ENCODE data around the gene POU3F2. TPM values are rescaled to one million over a fixed set of nuclear protein-coding genes. Genes with fewer than 3 reads are reported as not detected.

Gene POU3F2
- total RNA-seq, 2 experiments from 2014 or later, result not detected

GRCh38 chr6:98836962-98837944, 2.9 kb downstream of the POU3F2 start:
- intact Hi-C loops (cut with micrococcal nuclease), result no loop called here
- no peak for DNase-seq
- Mint-ChIP-seq H3K36me3 (ENCODE audit: low read depth) (peaks cover 2% of the 10 kb centered on the region), H3K9me3 (no peaks in the 10 kb centered on the region), H3K27me3 (peaks cover 79% of the 10 kb centered on the region), H3K27ac (no peak overlapping the region), H3K4me1 (ENCODE audit: low read depth) (peaks cover 22% of the 10 kb centered on the region), H3K4me3 (no peak overlapping the region)
- ATAC-seq, result no peak
- CTCF ChIA-PET, result interaction anchor here (0.6 to 1.3 kb wide), 3 partner anchors 9 to 457 kb away, joined by 3 to 4 read pairs (median 3); no protein-coding TSS in a partner anchor
- POLR2A ChIA-PET, result no interaction called here
- no peak for TF ChIP-seq CTCF (IDR thresholded peaks at IDR 0.05)

DNA sequence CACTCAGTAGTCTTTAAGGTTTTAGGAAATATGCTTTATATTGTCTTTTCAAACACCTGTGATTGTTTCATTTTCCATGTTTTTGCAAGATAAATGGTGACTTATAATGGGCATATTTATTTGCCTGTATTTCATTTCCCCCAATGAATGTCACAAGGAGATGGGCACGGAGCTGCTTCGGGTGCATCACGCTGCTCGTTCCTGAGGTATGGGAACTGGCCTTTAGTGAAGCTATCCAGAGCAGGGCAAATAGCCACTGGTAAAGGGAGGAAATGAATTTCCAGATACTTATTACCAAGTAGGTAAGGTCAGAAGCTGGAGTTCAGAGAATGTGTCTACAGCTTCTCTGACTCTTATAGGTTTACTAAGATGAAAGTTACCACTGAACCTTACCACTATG, 3.7 kb downstream of the POU3F2 start:
- no peak overlapping the region for H3K4me3 Mint-ChIP-seq
- intact Hi-C loops (cut with micrococcal nuclease), result no loop called here
- peaks cover 79% of the 10 kb centered on the region for H3K27me3 Mint-ChIP-seq
- H3K9me3 Mint-ChIP-seq, result no peaks in the 10 kb centered on the region
- DNase-seq (no peak), ATAC-seq (no peak)
- ChIA-PET POLR2A (no interaction called here), CTCF (no interaction called here)
- H3K4me1 Mint-ChIP-seq (ENCODE audit: low read depth), result peaks cover 17% of the 10 kb centered on the region
- no peak overlapping the region for H3K27ac Mint-ChIP-seq
- TF ChIP-seq CTCF (IDR thresholded peaks at IDR 0.05), result no peak
- no peaks in the 10 kb centered on the region for H3K36me3 Mint-ChIP-seq (ENCODE audit: low read depth)

- ChIA-PET CTCF (no interaction called here), POLR2A (no interaction called here)
- Mint-ChIP-seq H3K27me3 (peaks cover 77% of the 10 kb centered on the region), H3K4me3 (no peak overlapping the region), H3K36me3 (ENCODE audit: low read depth) (no peaks in the 10 kb centered on the region), H3K9me3 (no peaks in the 10 kb centered on the region), H3K4me1 (ENCODE audit: low read depth) (peaks cover 12% of the 10 kb centered on the region), H3K27ac (no peak overlapping the region)
- ATAC-seq, result no peak
- no peak for DNase-seq
- TF ChIP-seq CTCF (IDR thresholded peaks at IDR 0.05), result no peak
- intact Hi-C loops (cut with micrococcal nuclease), result no loop called here
Measured at GRCh38 chr6:98838975-98839374, 4.6 kb downstream of the POU3F2 start.

DNA sequence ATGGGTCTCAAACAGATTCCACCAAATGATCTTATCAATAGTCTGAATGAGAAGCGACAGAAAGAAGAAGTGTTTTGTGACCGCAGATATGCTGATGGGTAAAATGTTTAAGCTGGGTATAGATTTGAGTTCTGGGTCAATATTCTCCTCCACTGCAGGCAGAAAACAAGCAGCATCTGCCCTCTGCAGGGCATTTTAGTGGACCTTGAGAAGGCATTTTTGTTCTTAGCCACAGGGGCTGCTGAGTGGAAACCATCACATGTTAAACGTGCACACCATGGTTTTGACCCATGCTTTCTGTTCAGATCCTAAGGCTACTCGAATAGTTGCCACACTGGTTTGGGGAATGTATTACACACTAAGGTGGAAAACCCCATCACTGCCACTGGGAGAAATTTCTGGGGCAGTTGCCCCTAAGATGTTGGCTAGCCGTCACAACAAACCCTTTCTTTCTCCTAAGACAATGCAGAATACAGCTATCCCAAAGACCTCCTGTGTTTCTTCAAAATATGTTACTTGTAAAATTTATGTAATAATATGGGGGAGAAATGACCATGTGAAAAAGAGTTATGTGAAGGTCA, 5.5 kb downstream of the POU3F2 start:
- POLR2A ChIA-PET, result no interaction called here
- ATAC-seq (no peak), DNase-seq (no peak)
- CTCF ChIA-PET, result interaction anchor here (1.0 kb wide), 1 partner anchor 11 kb away, joined by 3 read pairs; no protein-coding TSS in a partner anchor
- H3K9me3 Mint-ChIP-seq, result no peaks in the 10 kb centered on the region
- H3K27ac Mint-ChIP-seq, result no peak overlapping the region
- H3K36me3 Mint-ChIP-seq (ENCODE audit: low read depth), result no peaks in the 10 kb centered on the region
- no peak overlapping the region for H3K4me3 Mint-ChIP-seq
- intact Hi-C loops (cut with micrococcal nuclease), result no loop called here
- peaks cover 16% of the 10 kb centered on the region for H3K4me1 Mint-ChIP-seq (ENCODE audit: low read depth)
- no peak for TF ChIP-seq CTCF (IDR thresholded peaks at IDR 0.05)
- H3K27me3 Mint-ChIP-seq, result peaks cover 78% of the 10 kb centered on the region

GRCh38 chr6:98840385-98840784, 6.0 kb downstream of the POU3F2 start:
- ChIA-PET CTCF (interaction anchor here (1.0 kb wide), 1 partner anchor 11 kb away, joined by 3 read pairs; no protein-coding TSS in a partner anchor), POLR2A (no interaction called here)
- no peak for TF ChIP-seq CTCF (IDR thresholded peaks at IDR 0.05)
- DNase-seq, result no peak
- ATAC-seq, result no peak
- Mint-ChIP-seq H3K9me3 (no peaks in the 10 kb centered on the region), H3K36me3 (ENCODE audit: low read depth) (no peaks in the 10 kb centered on the region), H3K4me1 (ENCODE audit: low read depth) (peaks cover 16% of the 10 kb centered on the region), H3K27ac (no peak overlapping the region), H3K27me3 (peaks cover 78% of the 10 kb centered on the region), H3K4me3 (no peak overlapping the region)
- intact Hi-C loops (cut with micrococcal nuclease), result no loop called here
